Osteoblast (primary cell): ENCODE results near the gene LMO7. TPM values are rescaled to one million over a fixed set of nuclear protein-coding genes. Genes with fewer than 3 reads are reported as not detected.

Source experiments
- DNase-seq: peaks from one replicate; pipeline ENCODE4 v3.0.0; 2011; ENCODE audit warnings: low spot score, mixed read lengths; ENCODE audit not compliant: insufficient read length; ENCODE audit errors: missing footprints
- H2AFZ ChIP-seq: 2 replicates; pipeline ENCODE4 v1.6.0; 2011; ENCODE audit warnings: mild to moderate bottlenecking, low read length
- H3K27ac ChIP-seq: 2 replicates; pipeline ENCODE4 v1.5.1; 2011; ENCODE audit warnings: mild to moderate bottlenecking, low read depth, low read length, moderate library complexity
- H3K27me3 ChIP-seq: 2 replicates; pipeline ENCODE4 v1.6.0; 2012; ENCODE audit warnings: mild to moderate bottlenecking, control low read depth, inconsistent platforms, low read length, moderate library complexity; ENCODE audit not compliant: insufficient read depth
- H3K36me3 ChIP-seq: 2 replicates; pipeline ENCODE4 v1.5.1; 2011; ENCODE audit warnings: mild to moderate bottlenecking, low read length, control low read depth, moderate library complexity; ENCODE audit not compliant: insufficient read depth
- H3K4me1 ChIP-seq: 2 replicates; pipeline ENCODE4 v1.5.1; 2011; ENCODE audit warnings: mild to moderate bottlenecking, low read length, control low read depth, moderate library complexity; ENCODE audit not compliant: insufficient read depth
- H3K4me2 ChIP-seq: 2 replicates; pipeline ENCODE4 v1.6.0; 2011; ENCODE audit warnings: mild to moderate bottlenecking, low read length; ENCODE audit not compliant: insufficient read depth
- H3K4me3 ChIP-seq: fragments of 200-600 bp; sonication (generic); 3 replicates; pipeline ENCODE4 v1.5.1; 2012; ENCODE audit warnings: mild to moderate bottlenecking, low read length, inconsistent platforms; ENCODE audit not compliant: insufficient read depth
- H3K79me2 ChIP-seq: 2 replicates; pipeline ENCODE4 v1.6.0; 2012; ENCODE audit warnings: mild to moderate bottlenecking, low read length, control low read depth, inconsistent platforms; ENCODE audit not compliant: insufficient read depth
- H3K9me3 ChIP-seq: 2 replicates; pipeline ENCODE4 v1.5.1; 2011; ENCODE audit warnings: low read depth, low read length, control low read depth
- H4K20me1 ChIP-seq: 2 replicates; pipeline ENCODE4 v1.6.0; 2012; ENCODE audit warnings: mild to moderate bottlenecking, low read length, control low read depth; ENCODE audit not compliant: insufficient read depth
- CTCF ChIP-seq: IDR thresholded peaks from 2 replicates; pipeline ENCODE4 v1.5.1; 2011; ENCODE audit warnings: mild to moderate bottlenecking, low read depth, low read length, moderate library complexity; ENCODE audit errors: extremely low read depth
- total RNA-seq: library from RNA; depleted of rRNA; stranded (reverse); fragments of >200 nt; gene quantifications from 2 replicates; pipeline ENCODE4 v1.2.3, GENCODE V29; 2012

LMO7 gene
- total RNA-seq, 1 donor: 536 TPM

DNA sequence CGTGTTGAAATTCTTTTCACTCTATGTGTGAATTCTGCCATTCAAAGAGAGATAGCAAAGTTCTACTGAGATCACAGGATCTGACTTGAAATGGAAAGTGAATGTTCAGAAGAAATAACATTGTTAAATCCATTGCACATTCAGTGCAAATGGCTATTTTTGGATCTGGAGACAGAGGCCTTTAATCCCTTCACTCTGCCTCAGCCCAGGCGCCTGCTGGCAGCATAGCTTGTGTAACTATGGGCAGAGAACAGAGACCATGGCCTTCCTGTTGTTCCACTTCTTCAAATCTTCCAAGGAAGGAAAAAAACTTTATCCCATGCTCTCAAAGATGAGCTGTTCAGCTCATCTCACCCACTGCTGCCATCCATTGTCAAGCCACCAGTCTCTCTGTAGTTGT lies 265.4 kb downstream of the LMO7 start:
- no peaks in the 10 kb centered on the region for H3K4me1 ChIP-seq
- DNase-seq: no peak

DNA sequence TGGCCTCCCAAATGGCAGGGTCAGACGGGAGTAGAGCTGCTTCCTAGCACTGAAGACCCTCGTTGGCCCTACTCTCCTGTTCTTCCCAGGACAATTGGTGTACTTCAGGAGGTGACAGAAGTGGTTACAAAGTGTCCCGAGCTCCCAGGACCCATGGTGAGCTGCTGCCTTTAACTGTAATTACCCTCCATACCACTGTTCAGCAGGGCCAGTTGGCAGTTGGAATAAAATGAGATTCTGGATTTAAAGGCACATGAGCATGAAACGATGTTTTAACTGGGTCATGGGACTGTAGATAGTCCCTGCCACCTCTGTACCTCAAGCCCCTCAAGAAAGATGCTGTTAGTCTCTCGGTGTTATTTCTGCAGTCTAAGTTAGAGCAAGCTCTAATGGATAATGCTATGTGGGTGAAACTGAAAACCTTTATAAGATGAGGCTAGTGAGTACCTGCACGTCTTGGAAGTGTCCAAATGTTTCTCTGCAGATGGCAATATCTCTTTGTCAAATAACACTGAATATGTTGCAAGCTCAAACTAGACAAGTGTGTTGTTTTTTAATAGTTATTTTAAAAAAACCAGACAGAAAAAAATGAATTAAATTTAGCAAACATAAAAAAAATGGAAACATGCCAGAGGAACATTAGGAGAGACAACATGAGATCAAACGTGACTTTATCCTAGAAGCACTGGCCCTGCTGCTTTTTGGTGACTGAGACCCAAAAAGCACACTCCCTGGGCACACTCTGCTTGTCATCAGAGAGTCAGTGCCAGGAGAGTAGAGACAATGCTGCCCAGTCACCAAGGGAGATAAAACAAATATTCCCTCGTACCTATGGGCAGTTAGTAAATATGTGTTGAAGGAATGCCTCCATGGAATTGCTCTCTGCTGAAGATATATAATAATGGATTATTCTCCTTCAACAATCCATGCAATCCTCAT lies 266.3 kb downstream of the LMO7 start:
- H3K36me3 ChIP-seq: no peaks in the 10 kb centered on the region
- no peak overlapping the region for H3K27ac ChIP-seq
- H3K4me3 ChIP-seq: no peak overlapping the region
- H4K20me1 ChIP-seq: no peaks in the 10 kb centered on the region
- H3K79me2 ChIP-seq: no peaks in the 10 kb centered on the region
- H2AFZ ChIP-seq: no peak overlapping the region
- no peak for TF ChIP-seq CTCF
- no peak for DNase-seq
- no peaks in the 10 kb centered on the region for H3K9me3 ChIP-seq
- no peak overlapping the region for H3K4me2 ChIP-seq
- H3K27me3 ChIP-seq: peaks cover 10% of the 10 kb centered on the region
- H3K4me1 ChIP-seq: no peaks in the 10 kb centered on the region

More for the DNA sequence above, 265.4 kb downstream of the LMO7 start:
- Histone ChIP-seq H3K4me2 (no peak overlapping the region), H3K27ac (no peak overlapping the region), H3K79me2 (no peaks in the 10 kb centered on the region), H3K27me3 (peaks cover 10% of the 10 kb centered on the region), H3K4me3 (no peak overlapping the region), H2AFZ (no peak overlapping the region), H3K9me3 (no peaks in the 10 kb centered on the region), H4K20me1 (no peaks in the 10 kb centered on the region), H3K36me3 (no peaks in the 10 kb centered on the region)
- TF ChIP-seq CTCF: no peak

GRCh38 chr13:75904012-75904411 lies 267.9 kb downstream of the LMO7 start:
- H3K36me3 ChIP-seq: no peaks in the 10 kb centered on the region
- H3K9me3 ChIP-seq: no peaks in the 10 kb centered on the region
- H3K4me2 ChIP-seq: no peak overlapping the region
- H3K27ac ChIP-seq: no peak overlapping the region
- no peak overlapping the region for H2AFZ ChIP-seq
- no peaks in the 10 kb centered on the region for H4K20me1 ChIP-seq
- no peak overlapping the region for H3K4me3 ChIP-seq
- H3K79me2 ChIP-seq: no peaks in the 10 kb centered on the region
- no peaks in the 10 kb centered on the region for H3K4me1 ChIP-seq
- no peak for TF ChIP-seq CTCF
- no peak for DNase-seq
- peaks cover 10% of the 10 kb centered on the region for H3K27me3 ChIP-seq

GRCh38 chr13:75906315-75906714 lies 270.2 kb downstream of the LMO7 start:
- Histone ChIP-seq H3K4me2 (no peak overlapping the region), H4K20me1 (no peaks in the 10 kb centered on the region), H3K9me3 (no peaks in the 10 kb centered on the region), H3K36me3 (no peaks in the 10 kb centered on the region), H2AFZ (no peak overlapping the region), H3K27ac (no peak overlapping the region), H3K79me2 (no peaks in the 10 kb centered on the region), H3K4me3 (no peak overlapping the region), H3K27me3 (peaks cover 10% of the 10 kb centered on the region), H3K4me1 (no peaks in the 10 kb centered on the region)
- DNase-seq: no peak
- peak; percentile 7 for TF ChIP-seq CTCF
